Endothelial cell of umbilical vein (primary cell): ENCODE data around the gene ADAMTS14. TPM values are rescaled to one million over a fixed set of nuclear protein-coding genes. Genes with fewer than 3 reads are reported as not detected.

Experiments used
- BruUV-seq: library from RNA; stranded (reverse); fragments of 400-500 nt; replicated peaks from 2 replicates; lab custom pipeline; 2021; lab: Mats Ljungman, UMichigan
- CTCF ChIA-PET: fragments of 300-600, 350-600 bp; sonication (Branson Sonifier 250); formaldehyde crosslinking; loops from one replicate; lab custom pipeline; 2021; ENCODE audit warnings: antibody characterized with exemption, inconsistent platforms; lab: Charles Lee
- POLR2A ChIA-PET: fragments of 300-600, 350-600 bp; sonication (Branson Sonifier 250); formaldehyde crosslinking; loops from one replicate; lab custom pipeline; 2021; ENCODE audit warnings: antibody characterized with exemption, inconsistent platforms; lab: Charles Lee
- DNase-seq: peaks from one replicate; pipeline ENCODE4 v3.0.0-alpha.2; 2011; ENCODE audit warnings: low read depth, low spot score
- FAIRE-seq: peaks from 2 replicates; lab custom pipeline; 2011; peaks lifted over from hg19 to GRCh38; lab: Jason Lieb, UNC
- H2AFZ ChIP-seq: 2 replicates; pipeline ENCODE4 v1.6.0; 2012; ENCODE audit warnings: low read depth, low read length, control low read depth, inconsistent platforms
- H3K27ac ChIP-seq: 2 replicates; pipeline ENCODE4 v1.5.1; 2011; ENCODE audit warnings: low read depth, mild to moderate bottlenecking, control low read depth, low read length, moderate library complexity; ENCODE audit not compliant: insufficient read depth
- H3K27me3 ChIP-seq, 2 experiments: 2 replicates each; pipeline versions ENCODE4 v1.6.0 to v1.6.1; 2011; ENCODE audit warnings: low read length in 2 of 2, mixed read lengths in 1 of 2; ENCODE audit not compliant: control insufficient read depth in 2 of 2, insufficient read depth in 2 of 2
- H3K36me3 ChIP-seq, 2 experiments: 2 replicates in 1 of 2; 3 replicates in 1 of 2; pipeline ENCODE4 v1.5.1; 2011; ENCODE audit warnings: low read length in 2 of 2, mild to moderate bottlenecking in 1 of 2, moderate library complexity in 1 of 2; ENCODE audit not compliant: control insufficient read depth in 2 of 2, insufficient read depth in 2 of 2; ENCODE audit errors: extremely low read depth in 1 of 2
- H3K4me1 ChIP-seq: 3 replicates; pipeline ENCODE4 v1.5.1; 2011; ENCODE audit warnings: mild to moderate bottlenecking, low read length; ENCODE audit not compliant: control insufficient read depth, insufficient read depth; ENCODE audit errors: extremely low read depth
- H3K4me2 ChIP-seq: 2 replicates; pipeline ENCODE4 v1.6.1; 2011; ENCODE audit warnings: low read length, control low read depth, mixed read lengths; ENCODE audit not compliant: insufficient read depth
- H3K4me3 ChIP-seq, 3 experiments: fragments of 200-600 bp in 1 of 3; sonication (generic), shearing (Covaris generic) in 1 of 3; replicated peaks in 1 of 3; 2 replicates each; pipeline ENCODE4 v1.5.1; 2011 to 2016; ENCODE audit warnings: control low read depth in 3 of 3, low read length in 3 of 3, mild to moderate bottlenecking in 2 of 3, inconsistent platforms in 1 of 3, low read depth in 1 of 3, moderate library complexity in 1 of 3; ENCODE audit not compliant: insufficient read depth in 1 of 3
- H3K79me2 ChIP-seq: 2 replicates; pipeline ENCODE4 v1.6.0; 2012; ENCODE audit warnings: low read length, inconsistent platforms; ENCODE audit not compliant: control insufficient read depth, insufficient read depth
- H3K9ac ChIP-seq: replicated peaks from 2 replicates; pipeline ENCODE3; 2011; ENCODE audit warnings: low read length, control low read depth; ENCODE audit not compliant: insufficient read depth; ENCODE audit errors: extremely low read depth
- H3K9me1 ChIP-seq: replicated peaks from 3 replicates; pipeline ENCODE4 v1.6.0; 2011; ENCODE audit warnings: mild to moderate bottlenecking, low read length; ENCODE audit not compliant: control insufficient read depth, insufficient read depth; ENCODE audit errors: extremely low read depth
- H3K9me3 ChIP-seq: replicated peaks from 2 replicates; pipeline ENCODE4 v1.5.1; 2012; ENCODE audit warnings: low read length, inconsistent platforms; ENCODE audit not compliant: control insufficient read depth, insufficient read depth
- H4K20me1 ChIP-seq: replicated peaks from 2 replicates; pipeline ENCODE3; 2011; ENCODE audit warnings: mild to moderate bottlenecking, low read length; ENCODE audit not compliant: control insufficient read depth, insufficient read depth; ENCODE audit errors: extremely low read depth
- EZH2 ChIP-seq: IDR thresholded peaks from 2 replicates; pipeline ENCODE4 v1.6.1; 2012; ENCODE audit warnings: borderline replicate concordance, low read depth, mild to moderate bottlenecking, moderate library complexity, low read length, inconsistent platforms; ENCODE audit not compliant: severe bottlenecking
- FOS ChIP-seq: IDR thresholded peaks from 2 replicates; pipeline ENCODE4 v1.6.1; 2011; ENCODE audit warnings: mild to moderate bottlenecking, low read length, moderate library complexity, borderline replicate concordance; ENCODE audit not compliant: insufficient read depth
- GATA2 ChIP-seq: IDR thresholded peaks from 2 replicates; pipeline ENCODE4 v1.7.0; 2011; ENCODE audit warnings: low read depth, mild to moderate bottlenecking, moderate library complexity, mixed read lengths, low read length; ENCODE audit not compliant: insufficient read length, insufficient read depth
- JUN ChIP-seq: IDR thresholded peaks from 2 replicates; pipeline ENCODE4 v1.6.1; 2011; ENCODE audit warnings: borderline replicate concordance, low read depth; ENCODE audit not compliant: insufficient read length, insufficient read depth
- MYC ChIP-seq: IDR thresholded peaks from one replicate; pipeline ENCODE4 v1.6.1; 2011; ENCODE audit warnings: mild to moderate bottlenecking, low read depth, low read length
- POLR2A ChIP-seq: IDR thresholded peaks from 2 replicates; pipeline ENCODE4 v1.6.1; 2012; ENCODE audit warnings: low read depth, mild to moderate bottlenecking, control low read depth, low read length
- POLR2AphosphoS5 ChIP-seq: IDR thresholded peaks from 2 replicates; pipeline ENCODE4 v1.6.1; 2012; ENCODE audit warnings: low read depth, mild to moderate bottlenecking, control low read depth, low read length, moderate library complexity; ENCODE audit not compliant: insufficient read depth
- dilution Hi-C: fragments of 300-500 bp; cut with MboI; formaldehyde crosslinking; loops from one replicate; pipeline ENCODE4 v1.15.0; 2019; ENCODE audit warnings: low sequenced_read_pairs; ENCODE audit not compliant: extremely low pct_ligation_motif_present
- intact Hi-C: fragments of 100-400 bp; cut with micrococcal nuclease; formaldehyde crosslinking; loops from one replicate; pipeline ENCODE4 v1.10.0; 2022
- polyA plus RNA-seq, 4 experiments: library from polyadenylated mRNA; depleted of rRNA in 3 of 4; stranded (reverse) in 3 of 4; unstranded in 1 of 4; fragments of >200 nt; gene quantifications; 2 replicates each; pipeline versions ENCODE4 v1.2.1 to v1.2.3, GENCODE V29; 2011 to 2012; ENCODE audit warnings: missing spikeins in 1 of 4
- total RNA-seq: library from RNA; stranded (reverse); gene quantifications from 2 replicates; pipeline ENCODE4 v1.2.3, GENCODE V29; 2021
- TF ChIP-seq, protein P1 (sequence below), 2 donors: IDR thresholded peaks; 1 replicate in 1 of 2; 2 replicates in 1 of 2; pipeline ENCODE4 v1.5.1; 2011; ENCODE audit warnings: low read length in 2 of 2, mild to moderate bottlenecking in 2 of 2, moderate library complexity in 2 of 2, control low read depth in 1 of 2, inconsistent platforms in 1 of 2, low read depth in 1 of 2; ENCODE audit not compliant: insufficient read depth in 1 of 2; ENCODE audit errors: extremely low read depth in 1 of 2
- TF ChIP-seq, protein P2 (sequence below): IDR thresholded peaks from 2 replicates; pipeline ENCODE4 v1.6.1; 2011; ENCODE audit not compliant: insufficient read depth, insufficient read length

ADAMTS14 gene
- total and polyA plus RNA-seq, 2 donors (not counting 3 experiments of a cell fraction or from before 2014, with no cell fraction given) = not detected

DNA sequence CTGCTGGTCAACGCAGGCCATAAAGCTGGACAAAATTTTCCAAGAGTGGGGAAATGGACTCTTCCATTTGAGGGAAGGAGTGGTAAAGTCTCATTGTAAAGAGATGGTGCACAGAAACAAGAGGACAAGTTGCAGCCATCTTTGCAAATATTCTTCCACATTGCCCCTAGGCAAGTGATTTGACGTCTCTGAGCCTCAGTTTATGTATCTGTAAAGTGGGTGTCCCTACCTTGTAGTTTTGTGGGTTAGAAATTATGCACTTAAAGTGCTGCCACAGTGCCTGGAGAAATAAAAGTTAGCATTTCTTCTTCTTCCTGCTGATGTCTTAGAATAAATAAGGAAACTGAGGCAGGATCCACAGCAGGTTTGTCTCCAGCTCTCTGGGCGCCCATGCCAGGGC, 12.1 kb downstream of the ADAMTS14 start:
- H3K79me2 ChIP-seq = no peaks in the 10 kb centered on the region
- no peak overlapping the region for H3K27ac ChIP-seq
- no peak for TF ChIP-seq JUN
- TF ChIP-seq, protein P1, sequence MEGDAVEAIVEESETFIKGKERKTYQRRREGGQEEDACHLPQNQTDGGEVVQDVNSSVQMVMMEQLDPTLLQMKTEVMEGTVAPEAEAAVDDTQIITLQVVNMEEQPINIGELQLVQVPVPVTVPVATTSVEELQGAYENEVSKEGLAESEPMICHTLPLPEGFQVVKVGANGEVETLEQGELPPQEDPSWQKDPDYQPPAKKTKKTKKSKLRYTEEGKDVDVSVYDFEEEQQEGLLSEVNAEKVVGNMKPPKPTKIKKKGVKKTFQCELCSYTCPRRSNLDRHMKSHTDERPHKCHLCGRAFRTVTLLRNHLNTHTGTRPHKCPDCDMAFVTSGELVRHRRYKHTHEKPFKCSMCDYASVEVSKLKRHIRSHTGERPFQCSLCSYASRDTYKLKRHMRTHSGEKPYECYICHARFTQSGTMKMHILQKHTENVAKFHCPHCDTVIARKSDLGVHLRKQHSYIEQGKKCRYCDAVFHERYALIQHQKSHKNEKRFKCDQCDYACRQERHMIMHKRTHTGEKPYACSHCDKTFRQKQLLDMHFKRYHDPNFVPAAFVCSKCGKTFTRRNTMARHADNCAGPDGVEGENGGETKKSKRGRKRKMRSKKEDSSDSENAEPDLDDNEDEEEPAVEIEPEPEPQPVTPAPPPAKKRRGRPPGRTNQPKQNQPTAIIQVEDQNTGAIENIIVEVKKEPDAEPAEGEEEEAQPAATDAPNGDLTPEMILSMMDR (IDR thresholded peaks at IDR 0.05; ENCODE audit: extremely low read depth in 1 of 2, insufficient read depth in 1 of 2, low read depth in 1 of 2, low read length in 2 of 2) = no peak
- no peak for TF ChIP-seq POLR2A
- no peak for TF ChIP-seq EZH2
- no peak for TF ChIP-seq MYC
- no peak for TF ChIP-seq FOS
- TF ChIP-seq, protein P2, sequence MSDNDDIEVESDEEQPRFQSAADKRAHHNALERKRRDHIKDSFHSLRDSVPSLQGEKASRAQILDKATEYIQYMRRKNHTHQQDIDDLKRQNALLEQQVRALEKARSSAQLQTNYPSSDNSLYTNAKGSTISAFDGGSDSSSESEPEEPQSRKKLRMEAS = no peak
- no peak for TF ChIP-seq GATA2
- no peak for TF ChIP-seq POLR2AphosphoS5
- ChIA-PET CTCF (no interaction called here), POLR2A (no interaction called here)
- no peak overlapping the region for H2AFZ ChIP-seq
- no peaks in the 10 kb centered on the region for H3K9me1 ChIP-seq
- DNase-seq (no peak), FAIRE-seq (no peak)
- no TSS peak for BruUV-seq
- H3K9me3 ChIP-seq = no peaks in the 10 kb centered on the region
- no peaks in the 10 kb centered on the region for H3K4me1 ChIP-seq
- no peak overlapping the region for H3K9ac ChIP-seq
- H3K36me3 ChIP-seq = no peaks in the 10 kb centered on the region
- dilution Hi-C loops (no loop called here), intact Hi-C loops (no loop called here)
- H3K4me2 ChIP-seq = no peak overlapping the region
- H4K20me1 ChIP-seq = no peaks in the 10 kb centered on the region
- H3K27me3 ChIP-seq = no peaks in the 10 kb centered on the region
- no peak overlapping the region for H3K4me3 ChIP-seq
